Mucosa of stomach (tissue), 1 donor: ENCODE measurements around the gene SEZ6L.

Experiments used
- H3K27me3 ChIP-seq: one replicate; pipeline ENCODE4 v1.7.0; 2013; ENCODE audit warnings: mild to moderate bottlenecking, low read length; ENCODE audit not compliant: control insufficient read depth, insufficient read depth
- H3K36me3 ChIP-seq: one replicate; pipeline ENCODE4 v1.7.0; 2013; ENCODE audit warnings: low read length; ENCODE audit not compliant: control insufficient read depth, insufficient read depth
- H3K4me1 ChIP-seq: one replicate; pipeline ENCODE4 v1.7.0; 2013; ENCODE audit warnings: mild to moderate bottlenecking, low read length; ENCODE audit not compliant: control insufficient read depth, insufficient read depth
- H3K4me3 ChIP-seq: one replicate; pipeline ENCODE4 v1.7.0; 2013; ENCODE audit warnings: low read length
- H3K9ac ChIP-seq: one replicate; pipeline ENCODE4 v1.7.0; 2013; ENCODE audit warnings: mild to moderate bottlenecking, low read length, moderate library complexity
- H3K9me3 ChIP-seq: one replicate; pipeline ENCODE4 v1.7.0; 2013; ENCODE audit warnings: mild to moderate bottlenecking, low read length, moderate library complexity; ENCODE audit not compliant: control insufficient read depth
- donor health status: Pancreatic carcinoma.

Gene SEZ6L

GRCh38 chr22:26383968-26384556, 214.8 kb downstream of the SEZ6L start:
- no peaks in the 10 kb centered on the region for H3K36me3 ChIP-seq
- no peaks in the 10 kb centered on the region for H3K4me1 ChIP-seq
- no peak overlapping the region for H3K9ac ChIP-seq
- no peaks in the 10 kb centered on the region for H3K9me3 ChIP-seq
- no peaks in the 10 kb centered on the region for H3K27me3 ChIP-seq
- no peak overlapping the region for H3K4me3 ChIP-seq

- H3K27me3 ChIP-seq, result no peaks in the 10 kb centered on the region
- H3K4me1 ChIP-seq, result no peaks in the 10 kb centered on the region
- H3K36me3 ChIP-seq, result no peaks in the 10 kb centered on the region
- H3K9me3 ChIP-seq, result no peaks in the 10 kb centered on the region
- no peak overlapping the region for H3K4me3 ChIP-seq
- H3K9ac ChIP-seq, result no peak overlapping the region
These were observed 215.9 kb downstream of the SEZ6L start for GRCh38 chr22:26385164-26385563.

GRCh38 chr22:26389125-26389524, 219.9 kb downstream of the SEZ6L start:
- H3K27me3 ChIP-seq, result no peaks in the 10 kb centered on the region
- H3K9me3 ChIP-seq, result no peaks in the 10 kb centered on the region
- H3K4me3 ChIP-seq, result no peak overlapping the region

GRCh38 chr22:26391091-26391490, 221.8 kb downstream of the SEZ6L start:
- H3K36me3 ChIP-seq, result no peaks in the 10 kb centered on the region
- no peaks in the 10 kb centered on the region for H3K4me1 ChIP-seq
- no peaks in the 10 kb centered on the region for H3K9me3 ChIP-seq
- H3K4me3 ChIP-seq, result no peak overlapping the region
- no peaks in the 10 kb centered on the region for H3K27me3 ChIP-seq
- no peak overlapping the region for H3K9ac ChIP-seq

More at GRCh38 chr22:26389125-26389524, 219.9 kb downstream of the SEZ6L start:
- Histone ChIP-seq H3K4me1 (no peaks in the 10 kb centered on the region), H3K36me3 (no peaks in the 10 kb centered on the region), H3K9ac (no peak overlapping the region)

GRCh38 chr22:26391623-26392022, 222.4 kb downstream of the SEZ6L start:
- no peak overlapping the region for H3K4me3 ChIP-seq
- no peaks in the 10 kb centered on the region for H3K9me3 ChIP-seq
- no peaks in the 10 kb centered on the region for H3K36me3 ChIP-seq
- no peaks in the 10 kb centered on the region for H3K27me3 ChIP-seq
- no peak overlapping the region for H3K9ac ChIP-seq
- H3K4me1 ChIP-seq, result no peaks in the 10 kb centered on the region

GRCh38 chr22:26393929-26394328, 224.7 kb downstream of the SEZ6L start:
- no peaks in the 10 kb centered on the region for H3K4me1 ChIP-seq
- no peak overlapping the region for H3K9ac ChIP-seq

GRCh38 chr22:26394777-26395176, 225.5 kb downstream of the SEZ6L start:
- Histone ChIP-seq H3K4me3 (no peak overlapping the region), H3K27me3 (no peaks in the 10 kb centered on the region), H3K9ac (no peak overlapping the region), H3K4me1 (no peaks in the 10 kb centered on the region), H3K9me3 (no peaks in the 10 kb centered on the region), H3K36me3 (no peaks in the 10 kb centered on the region)

More at GRCh38 chr22:26393929-26394328, 224.7 kb downstream of the SEZ6L start:
- no peaks in the 10 kb centered on the region for H3K27me3 ChIP-seq
- H3K4me3 ChIP-seq, result no peak overlapping the region
- no peaks in the 10 kb centered on the region for H3K9me3 ChIP-seq
- no peaks in the 10 kb centered on the region for H3K36me3 ChIP-seq

- H3K9ac ChIP-seq, result no peak overlapping the region
- H3K9me3 ChIP-seq, result no peaks in the 10 kb centered on the region
- no peaks in the 10 kb centered on the region for H3K36me3 ChIP-seq
- no peaks in the 10 kb centered on the region for H3K4me1 ChIP-seq
- no peak overlapping the region for H3K4me3 ChIP-seq
- H3K27me3 ChIP-seq, result no peaks in the 10 kb centered on the region
These were observed 226.7 kb downstream of the SEZ6L start for GRCh38 chr22:26395926-26396325.

- H3K4me3 ChIP-seq, result no peak overlapping the region
- H3K36me3 ChIP-seq, result no peaks in the 10 kb centered on the region
- H3K9me3 ChIP-seq, result no peaks in the 10 kb centered on the region
- H3K9ac ChIP-seq, result no peak overlapping the region
- H3K4me1 ChIP-seq, result no peaks in the 10 kb centered on the region
- H3K27me3 ChIP-seq, result no peaks in the 10 kb centered on the region
These were observed 229.5 kb downstream of the SEZ6L start for GRCh38 chr22:26398741-26399153.

GRCh38 chr22:26399289-26399688, 230.0 kb downstream of the SEZ6L start:
- no peaks in the 10 kb centered on the region for H3K27me3 ChIP-seq
- no peak overlapping the region for H3K4me3 ChIP-seq
- no peaks in the 10 kb centered on the region for H3K9me3 ChIP-seq
- H3K4me1 ChIP-seq, result no peaks in the 10 kb centered on the region
- H3K9ac ChIP-seq, result no peak overlapping the region
- no peaks in the 10 kb centered on the region for H3K36me3 ChIP-seq

GRCh38 chr22:26401726-26402125, 232.5 kb downstream of the SEZ6L start:
- no peak overlapping the region for H3K9ac ChIP-seq
- H3K27me3 ChIP-seq, result no peaks in the 10 kb centered on the region
- H3K36me3 ChIP-seq, result no peaks in the 10 kb centered on the region
- H3K9me3 ChIP-seq, result no peaks in the 10 kb centered on the region
- H3K4me3 ChIP-seq, result no peak overlapping the region
- H3K4me1 ChIP-seq, result no peaks in the 10 kb centered on the region

- Histone ChIP-seq H3K4me1 (no peaks in the 10 kb centered on the region), H3K27me3 (no peaks in the 10 kb centered on the region), H3K9me3 (no peaks in the 10 kb centered on the region), H3K4me3 (no peak overlapping the region), H3K9ac (no peak overlapping the region), H3K36me3 (no peaks in the 10 kb centered on the region)
These were observed 235.7 kb downstream of the SEZ6L start for GRCh38 chr22:26404851-26405421.

GRCh38 chr22:26406118-26406517, 236.9 kb downstream of the SEZ6L start:
- Histone ChIP-seq H3K4me3 (no peak overlapping the region), H3K27me3 (no peaks in the 10 kb centered on the region), H3K36me3 (no peaks in the 10 kb centered on the region), H3K9ac (no peak overlapping the region), H3K4me1 (no peaks in the 10 kb centered on the region), H3K9me3 (no peaks in the 10 kb centered on the region)
